Large intestine (tissue), 3 donors: ENCODE results near the gene TBC1D9. TPM values are rescaled to one million over a fixed set of nuclear protein-coding genes. Genes with fewer than 3 reads are reported as not detected.
"Not testable (repeated sequence)": the region's sequence is repeated elsewhere in the genome, so short reads cannot be mapped to it uniquely, and the experiment has no call there.

Experiments
- DNase-seq, 2 donors: peaks; one replicate each; pipeline versions ENCODE4 v3.0.0 to v3.0.0-alpha.2; 2013
- H3K27ac ChIP-seq: one replicate; pipeline ENCODE4 v1.5.1; 2013; ENCODE audit warnings: low read length
- H3K27me3 ChIP-seq: 2 replicates; pipeline ENCODE4 v1.6.1; 2013; ENCODE audit warnings: low read length; ENCODE audit not compliant: control insufficient read depth, insufficient read depth
- H3K36me3 ChIP-seq: 2 replicates; pipeline ENCODE4 v1.6.1; 2013; ENCODE audit warnings: low read length; ENCODE audit not compliant: control insufficient read depth, insufficient read depth
- H3K4me1 ChIP-seq: one replicate; pipeline ENCODE4 v1.6.1; 2013; ENCODE audit warnings: low read length; ENCODE audit not compliant: control insufficient read depth, insufficient read depth
- H3K4me3 ChIP-seq: one replicate; pipeline ENCODE4 v1.5.1; 2013; ENCODE audit warnings: low read length
- H3K9me3 ChIP-seq: one replicate; pipeline ENCODE4 v1.6.1; 2013; ENCODE audit warnings: mild to moderate bottlenecking, low read depth, low read length, moderate library complexity; ENCODE audit not compliant: control insufficient read depth
- WGBS: methylation state at CpG from one replicate; pipeline ENCODE4 v1.1.5; 2013; ENCODE audit warnings: low lambda C conversion rate; ENCODE audit not compliant: insufficient coverage; 5-methylcytosine and 5-hydroxymethylcytosine counted together
- polyA plus RNA-seq: library from polyadenylated mRNA; unstranded; fragments of 120-200 nt; gene quantifications from one replicate; pipeline ENCODE4 v1.2.1, GENCODE V29; 2013

Gene TBC1D9
- polyA plus RNA-seq, 1 donor: 27.9 TPM

DNA sequence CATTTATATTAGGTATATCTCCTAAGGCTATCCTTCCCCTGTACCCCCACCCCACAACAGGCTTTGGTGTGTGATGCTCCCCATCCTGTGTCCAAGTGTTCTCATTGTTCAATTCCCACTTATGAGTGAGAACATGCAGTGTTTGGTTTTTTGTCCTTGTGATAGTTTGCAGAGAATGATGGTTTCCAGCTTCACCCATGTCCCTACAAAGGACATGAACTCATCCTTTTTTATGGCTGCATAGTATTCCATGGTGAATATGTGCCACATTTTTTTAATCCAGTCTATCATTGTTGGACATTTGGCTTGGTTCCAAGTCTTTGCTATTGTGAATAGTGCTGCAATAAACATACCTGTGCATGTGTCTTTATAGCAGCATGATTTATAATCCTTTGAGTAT, 26.6 kb upstream of the TBC1D9 start:
- not testable (repeated sequence) for H3K27me3 ChIP-seq, H3K4me3 ChIP-seq, H3K36me3 ChIP-seq, DNase-seq, H3K9me3 ChIP-seq, H3K27ac ChIP-seq, H3K4me1 ChIP-seq

DNA sequence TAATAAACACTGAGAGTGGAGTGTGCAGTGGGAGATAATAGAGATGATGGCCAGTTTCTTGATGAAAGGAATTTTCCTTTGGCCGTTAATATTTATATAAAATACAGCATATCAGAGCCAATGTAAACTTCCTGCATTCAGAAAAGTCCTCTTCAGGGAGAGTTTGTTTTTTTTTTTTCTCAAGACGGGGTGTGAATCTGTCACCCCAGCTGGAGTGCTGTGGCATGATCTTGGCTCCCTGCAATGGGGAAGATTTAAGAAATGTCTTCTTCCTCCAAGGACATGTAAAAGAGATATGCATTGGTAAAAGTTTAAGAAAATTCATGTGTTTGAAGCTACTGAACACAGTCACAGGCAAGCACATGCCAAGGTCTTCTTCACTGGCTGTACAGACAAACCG, 25.4 kb upstream of the TBC1D9 start:
- H3K27ac ChIP-seq: no peak overlapping the region
- 78% methylated on average over 1 of the region's 3 CpGs for WGBS

DNA sequence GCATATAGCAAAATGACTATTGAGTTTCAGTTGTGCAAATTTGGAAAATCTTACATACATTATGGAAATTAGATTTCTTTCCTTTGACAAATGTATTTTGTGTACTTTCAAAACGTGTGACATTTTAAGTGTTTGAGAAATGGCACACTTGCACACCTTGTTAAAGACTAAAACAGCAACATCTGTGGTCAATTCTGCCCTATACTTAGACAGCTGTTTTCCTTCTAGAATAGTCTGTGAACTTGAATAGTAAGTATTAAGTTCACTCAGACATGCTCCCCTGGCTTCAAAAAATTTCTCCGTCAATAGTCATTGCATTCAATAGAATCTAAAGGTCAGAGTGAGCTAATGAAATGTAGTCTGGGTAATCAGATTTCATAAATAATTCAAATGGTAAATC, 21.7 kb upstream of the TBC1D9 start:
- Histone ChIP-seq H3K36me3 (no peaks in the 10 kb centered on the region), H3K4me3 (no peak overlapping the region), H3K9me3 (no peaks in the 10 kb centered on the region), H3K27me3 (no peaks in the 10 kb centered on the region), H3K4me1 (no peaks in the 10 kb centered on the region), H3K27ac (no peak overlapping the region)
- DNase-seq: no peak
- 100% methylated on average over 1 of the region's 2 CpGs for WGBS

More for the DNA sequence above, 25.4 kb upstream of the TBC1D9 start:
- H3K4me1 ChIP-seq: no peaks in the 10 kb centered on the region
- H3K27me3 ChIP-seq: no peaks in the 10 kb centered on the region
- H3K9me3 ChIP-seq: no peaks in the 10 kb centered on the region
- DNase-seq: no peak
- H3K36me3 ChIP-seq: no peaks in the 10 kb centered on the region
- H3K4me3 ChIP-seq: no peak overlapping the region

DNA sequence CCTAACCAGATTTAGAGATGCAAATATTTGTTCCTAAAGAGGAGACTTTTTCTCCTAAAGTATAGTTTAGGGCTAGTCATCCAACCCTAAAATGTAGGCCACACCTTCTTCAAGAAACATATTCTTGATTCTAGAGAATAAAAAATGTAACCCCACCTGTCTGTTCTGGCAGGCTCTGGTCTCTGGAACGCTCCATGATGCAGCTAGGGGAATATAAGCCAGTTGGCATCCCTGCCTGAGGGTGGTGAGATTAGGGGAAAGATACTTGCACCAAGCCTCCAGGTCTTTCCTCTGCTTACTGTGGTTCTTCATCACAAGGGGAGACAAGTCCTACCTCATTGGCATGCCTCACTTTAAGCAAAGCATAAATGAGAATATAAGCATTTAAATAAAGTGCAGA, 21.2 kb upstream of the TBC1D9 start:
- DNase-seq: no peak
- Histone ChIP-seq H3K9me3 (no peaks in the 10 kb centered on the region), H3K27me3 (no peaks in the 10 kb centered on the region), H3K27ac (no peak overlapping the region), H3K4me1 (no peaks in the 10 kb centered on the region), H3K4me3 (no peak overlapping the region), H3K36me3 (no peaks in the 10 kb centered on the region)
- WGBS: no CpG with 5 or more reads among the region's 1 CpG

GRCh38 chr4:140776556-140776955, 20.4 kb upstream of the TBC1D9 start:
- WGBS: no CpG with 5 or more reads among the region's 2 CpGs
- no peaks in the 10 kb centered on the region for H3K4me1 ChIP-seq
- DNase-seq: no peak
- no peaks in the 10 kb centered on the region for H3K27me3 ChIP-seq
- no peaks in the 10 kb centered on the region for H3K9me3 ChIP-seq
- no peak overlapping the region for H3K4me3 ChIP-seq
- no peak overlapping the region for H3K27ac ChIP-seq
- H3K36me3 ChIP-seq: no peaks in the 10 kb centered on the region

DNA sequence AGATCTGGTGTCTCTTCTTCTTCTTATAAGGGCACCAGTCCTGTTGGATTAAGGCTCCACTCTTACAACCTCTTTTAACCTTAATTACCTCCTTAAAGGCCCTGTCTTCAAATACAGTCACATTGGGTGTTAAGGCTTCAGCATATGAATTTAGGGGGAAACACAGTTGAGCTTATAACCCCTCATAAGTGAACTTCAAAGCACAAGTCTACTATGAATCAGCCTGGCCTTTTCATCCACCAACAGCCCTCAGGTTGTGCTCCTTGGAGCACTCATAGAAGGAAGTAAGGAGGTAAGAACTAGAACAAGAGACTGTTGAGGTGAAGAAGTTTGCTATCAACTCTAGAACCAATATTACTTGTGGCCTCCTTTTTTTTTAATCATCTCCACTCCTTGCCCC, 18.8 kb upstream of the TBC1D9 start:
- H3K4me1 ChIP-seq: no peaks in the 10 kb centered on the region
- H3K9me3 ChIP-seq: no peaks in the 10 kb centered on the region
- no peak overlapping the region for H3K27ac ChIP-seq
- no peak for DNase-seq
- H3K4me3 ChIP-seq: no peak overlapping the region
- no peaks in the 10 kb centered on the region for H3K36me3 ChIP-seq
- H3K27me3 ChIP-seq: no peaks in the 10 kb centered on the region

- no CpG with 5 or more reads among the region's 6 CpGs for WGBS
Observed at GRCh38 chr4:140774510-140774909, 18.3 kb upstream of the TBC1D9 start.

DNA sequence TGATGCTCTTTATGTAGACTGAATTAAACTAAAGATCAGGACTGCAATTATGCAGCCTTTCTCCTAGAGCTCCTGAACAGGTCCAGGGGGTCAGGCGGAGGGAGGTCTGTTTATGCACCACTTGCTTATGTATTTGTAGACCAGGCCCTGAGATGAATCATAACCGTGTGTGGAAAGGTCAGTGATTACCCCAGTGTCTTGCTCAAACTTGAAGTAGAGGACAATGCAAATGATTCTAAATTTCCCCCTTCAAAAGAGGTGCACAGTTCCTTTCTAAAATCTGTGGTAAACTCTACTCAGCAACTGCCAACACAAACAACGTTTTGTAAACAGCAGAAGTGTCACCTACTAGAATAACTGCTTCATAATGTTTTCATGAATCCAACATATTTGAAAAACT, 13.0 kb upstream of the TBC1D9 start:
- no peak overlapping the region for H3K4me3 ChIP-seq
- no peaks in the 10 kb centered on the region for H3K9me3 ChIP-seq
- no peak for DNase-seq
- no peaks in the 10 kb centered on the region for H3K36me3 ChIP-seq
- no peaks in the 10 kb centered on the region for H3K27me3 ChIP-seq
- WGBS: no CpG with 5 or more reads among the region's 3 CpGs
- no peaks in the 10 kb centered on the region for H3K4me1 ChIP-seq
- no peak overlapping the region for H3K27ac ChIP-seq

More at GRCh38 chr4:140774510-140774909, 18.3 kb upstream of the TBC1D9 start:
- Histone ChIP-seq H3K27me3 (no peaks in the 10 kb centered on the region), H3K27ac (no peak overlapping the region), H3K4me1 (no peaks in the 10 kb centered on the region), H3K4me3 (no peak overlapping the region), H3K36me3 (no peaks in the 10 kb centered on the region), H3K9me3 (no peaks in the 10 kb centered on the region)
- DNase-seq: no peak

DNA sequence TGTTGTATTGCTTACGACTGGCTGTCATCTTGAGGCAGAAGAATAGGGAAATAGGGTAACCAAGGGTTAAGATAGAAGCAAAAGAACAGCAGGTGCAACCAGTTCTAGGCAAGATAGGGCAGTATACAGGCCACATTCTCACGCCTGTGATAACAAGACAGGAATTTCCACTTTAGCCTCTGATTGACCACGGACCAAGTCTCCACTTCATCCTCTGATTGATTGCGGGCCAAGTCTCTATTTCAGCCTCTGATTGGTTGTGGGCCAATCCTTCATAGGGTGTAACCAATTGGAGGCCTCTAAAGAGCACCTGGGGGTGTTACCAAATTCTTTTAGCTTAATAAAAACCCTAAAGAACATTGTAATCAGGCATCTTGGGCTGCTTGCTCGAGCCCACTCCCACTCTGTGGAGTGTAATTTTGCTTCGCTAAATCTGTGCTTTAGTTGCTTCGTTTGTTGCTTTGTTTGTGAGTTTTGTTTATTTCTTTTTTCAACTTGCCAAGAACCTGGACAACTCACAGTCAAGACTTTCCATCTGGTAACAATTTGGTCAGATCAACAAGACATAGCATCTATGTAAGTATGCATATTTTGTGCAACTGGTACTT, 8.7 kb upstream of the TBC1D9 start:
- no peaks in the 10 kb centered on the region for H3K27me3 ChIP-seq
- peaks cover 5% of the 10 kb centered on the region for H3K4me1 ChIP-seq
- no peak overlapping the region for H3K27ac ChIP-seq
- H3K4me3 ChIP-seq: no peak overlapping the region
- DNase-seq: no peak
- H3K9me3 ChIP-seq: no peaks in the 10 kb centered on the region
- 90% methylated on average over 3 of the region's 7 CpGs for whole genome bisulfite sequencing
- H3K36me3 ChIP-seq: no peaks in the 10 kb centered on the region

DNA sequence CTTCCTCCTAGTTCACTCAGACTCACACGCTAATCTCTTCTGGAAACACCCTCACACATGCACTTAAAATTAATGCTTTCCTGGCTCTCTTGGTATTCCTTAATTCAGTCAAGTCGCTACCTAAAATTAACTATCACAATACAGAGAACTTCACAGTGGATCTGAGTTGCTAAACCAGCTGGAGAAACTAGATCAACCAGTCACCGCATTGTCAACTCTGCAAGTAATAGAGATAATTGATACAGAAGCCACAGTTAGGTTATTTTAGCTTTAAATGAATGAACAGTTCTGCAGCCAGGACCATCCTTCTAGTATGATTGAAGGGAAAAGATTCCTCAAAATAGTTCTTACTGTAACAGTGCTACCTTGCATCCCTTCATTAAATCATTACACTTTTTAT, 6.0 kb upstream of the TBC1D9 start:
- no peaks in the 10 kb centered on the region for H3K36me3 ChIP-seq
- peaks cover 10% of the 10 kb centered on the region for H3K4me1 ChIP-seq
- H3K9me3 ChIP-seq: no peaks in the 10 kb centered on the region
- no peak for DNase-seq
- H3K27me3 ChIP-seq: no peaks in the 10 kb centered on the region
- H3K4me3 ChIP-seq: no peak overlapping the region
- WGBS: 100% methylated on average over 2 of the region's 3 CpGs
- no peak overlapping the region for H3K27ac ChIP-seq

DNA sequence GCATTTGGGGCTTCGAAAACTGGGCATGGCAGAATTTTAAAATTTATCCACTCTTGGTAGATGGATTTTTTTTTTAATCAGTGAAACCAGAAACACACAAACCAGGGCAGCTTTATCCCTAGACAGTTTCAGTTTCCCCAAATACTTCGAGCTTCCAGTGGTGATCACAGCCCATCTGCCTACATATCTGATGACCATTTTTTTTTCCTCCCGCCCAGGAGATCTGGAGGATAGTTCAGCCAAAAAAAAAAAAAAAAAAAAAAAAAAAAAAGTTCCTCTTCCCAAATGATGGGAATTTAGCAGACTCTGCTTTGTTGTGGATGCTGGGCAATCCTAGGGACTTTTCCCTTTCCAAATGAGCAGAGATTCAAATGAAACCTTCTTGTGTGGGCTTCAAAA, 1.0 kb upstream of the TBC1D9 start:
- peak overlapping the region; percentile 97 for H3K27ac ChIP-seq
- peak overlapping the region; percentile 67 for H3K4me3 ChIP-seq
- WGBS: no CpG with 5 or more reads among the region's 3 CpGs
- no peak for DNase-seq
- H3K9me3 ChIP-seq: no peaks in the 10 kb centered on the region
- H3K27me3 ChIP-seq: no peaks in the 10 kb centered on the region
- peaks cover 16% of the 10 kb centered on the region for H3K4me1 ChIP-seq
- no peaks in the 10 kb centered on the region for H3K36me3 ChIP-seq
